Amniotic epithelial cell (primary cell): ENCODE results near the gene PJVK.
"Not testable (repeated sequence)": the region's sequence is repeated elsewhere in the genome, so short reads cannot be mapped to it uniquely, and the experiment has no call there.

ENCODE experiments used
- DNase-seq: peaks from one replicate; pipeline ENCODE4 v3.0.0-alpha.2; 2010; ENCODE audit warnings: low read depth

Gene PJVK

GRCh38 chr2:178429336-178429735, 21.8 kb upstream of the PJVK start:
- no peak for DNase-seq

GRCh38 chr2:178436662-178437061, 14.5 kb upstream of the PJVK start:
- no peak for DNase-seq

GRCh38 chr2:178441426-178441825, 9.8 kb upstream of the PJVK start:
- DNase-seq, result no peak

- no peak for DNase-seq
These were observed 2.1 kb upstream of the PJVK start for GRCh38 chr2:178448968-178449661.

GRCh38 chr2:178449700-178450523, 1.3 kb upstream of the PJVK start:
- peak; percentile 6 for DNase-seq

GRCh38 chr2:178450524-178450773, 729 bp upstream of the PJVK start:
- no peak for DNase-seq

- no peak for DNase-seq
These were observed 1.2 kb downstream of the PJVK start for GRCh38 chr2:178452334-178452733.

- DNase-seq, result no peak
These were observed 1.7 kb downstream of the PJVK start for GRCh38 chr2:178452870-178453269.

GRCh38 chr2:178455947-178456346, 4.8 kb downstream of the PJVK start:
- no peak for DNase-seq

- no peak for DNase-seq
These were observed 6.3 kb downstream of the PJVK start for GRCh38 chr2:178457390-178457886.

GRCh38 chr2:178469219-178469849, 18.2 kb downstream of the PJVK start:
- DNase-seq, result no peak

GRCh38 chr2:178471313-178471712, 20.1 kb downstream of the PJVK start:
- DNase-seq, result not testable (repeated sequence)

- no peak for DNase-seq
These were observed 22.2 kb downstream of the PJVK start for GRCh38 chr2:178473373-178473772.

- peak; percentile 48 for DNase-seq
These were observed 22.8 kb downstream of the PJVK start for GRCh38 chr2:178473931-178474330.

- no peak for DNase-seq
These were observed 23.4 kb downstream of the PJVK start for GRCh38 chr2:178474560-178474959.

- DNase-seq, result no peak
These were observed 25.3 kb downstream of the PJVK start for GRCh38 chr2:178476477-178476876.

GRCh38 chr2:178477443-178478129, 26.4 kb downstream of the PJVK start:
- no peak for DNase-seq

GRCh38 chr2:178478130-178478438, 26.9 kb downstream of the PJVK start:
- no peak for DNase-seq

- DNase-seq, result peak; percentile 74
These were observed 27.5 kb downstream of the PJVK start, which contains the start of gene FKBP7 for GRCh38 chr2:178478439-178479274. Gene FKBP7, minus strand, starts transcription at chr2:178478600. Its CDS starts 101 bp downstream, at chr2:178478499.

GRCh38 chr2:178479275-178479616, 28.1 kb downstream of the PJVK start:
- DNase-seq, result no peak

- DNase-seq, result no peak
These were observed 28.6 kb downstream of the PJVK start for GRCh38 chr2:178479758-178480226.
